Brain microvascular endothelial cell (primary cell): ENCODE data around the gene TENM3.

Source experiments
- DNase-seq: peaks from one replicate; pipeline ENCODE4 v3.0.0-alpha.2; 2020
- H3K27ac ChIP-seq: fragments of 250-450 bp; sonication (Bioruptor Pico); 2 replicates; pipeline ENCODE4 v1.5.1; 2020; ENCODE audit warnings: mild to moderate bottlenecking, moderate library complexity
- H3K27me3 ChIP-seq: fragments of 250-450 bp; sonication (Bioruptor Pico); replicated peaks from 2 replicates; pipeline ENCODE4 v1.5.1; 2020; ENCODE audit warnings: mild to moderate bottlenecking
- H3K36me3 ChIP-seq: fragments of 250-450 bp; sonication (Bioruptor Pico); replicated peaks from 2 replicates; pipeline ENCODE4 v1.5.1; 2020; ENCODE audit warnings: mild to moderate bottlenecking
- H3K4me3 ChIP-seq: 2 replicates; pipeline ENCODE4 v1.5.1; 2011; ENCODE audit warnings: low read depth, mild to moderate bottlenecking, control low read depth, low read length, moderate library complexity
- in situ Hi-C: cut with HindIII; loops from 2 replicates; pipeline ENCODE4 v1.10.0; 2017; ENCODE audit warnings: low sequenced_read_pairs, low pct_ligation_motif_present
- TF ChIP-seq, protein P1 (sequence below): IDR thresholded peaks from 2 replicates; pipeline ENCODE4 v1.5.1; 2011; ENCODE audit warnings: low read depth, mild to moderate bottlenecking, moderate library complexity, low read length, control low read depth, inconsistent platforms; ENCODE audit errors: missing control alignments

The TENM3 gene

DNA sequence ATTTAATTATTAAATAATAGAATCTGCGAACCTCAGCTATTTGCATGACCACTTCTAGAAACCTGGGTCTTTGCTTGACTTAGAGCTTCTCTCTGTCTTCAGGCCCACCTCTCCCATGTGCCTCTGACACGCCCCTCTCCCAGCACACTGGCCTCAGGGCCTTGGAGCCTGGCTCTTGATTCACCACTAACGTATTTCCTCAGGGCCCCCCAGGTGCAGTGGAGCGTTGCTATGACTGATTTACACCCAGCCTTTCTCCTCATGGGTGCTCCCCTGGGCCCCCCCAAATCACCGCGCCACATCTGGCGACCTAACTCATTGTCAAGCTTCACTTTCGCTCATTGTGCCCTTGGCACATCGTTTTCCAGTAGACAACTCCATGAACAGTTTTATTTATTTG is 37.9 kb upstream of the TENM3 start:
- DNase-seq, result no peak
- H3K4me3 ChIP-seq, result no peak overlapping the region
- H3K27me3 ChIP-seq, result no peaks in the 10 kb centered on the region
- no peaks in the 10 kb centered on the region for H3K36me3 ChIP-seq
- in situ Hi-C loops, result no loop called here
- TF ChIP-seq, protein P1, sequence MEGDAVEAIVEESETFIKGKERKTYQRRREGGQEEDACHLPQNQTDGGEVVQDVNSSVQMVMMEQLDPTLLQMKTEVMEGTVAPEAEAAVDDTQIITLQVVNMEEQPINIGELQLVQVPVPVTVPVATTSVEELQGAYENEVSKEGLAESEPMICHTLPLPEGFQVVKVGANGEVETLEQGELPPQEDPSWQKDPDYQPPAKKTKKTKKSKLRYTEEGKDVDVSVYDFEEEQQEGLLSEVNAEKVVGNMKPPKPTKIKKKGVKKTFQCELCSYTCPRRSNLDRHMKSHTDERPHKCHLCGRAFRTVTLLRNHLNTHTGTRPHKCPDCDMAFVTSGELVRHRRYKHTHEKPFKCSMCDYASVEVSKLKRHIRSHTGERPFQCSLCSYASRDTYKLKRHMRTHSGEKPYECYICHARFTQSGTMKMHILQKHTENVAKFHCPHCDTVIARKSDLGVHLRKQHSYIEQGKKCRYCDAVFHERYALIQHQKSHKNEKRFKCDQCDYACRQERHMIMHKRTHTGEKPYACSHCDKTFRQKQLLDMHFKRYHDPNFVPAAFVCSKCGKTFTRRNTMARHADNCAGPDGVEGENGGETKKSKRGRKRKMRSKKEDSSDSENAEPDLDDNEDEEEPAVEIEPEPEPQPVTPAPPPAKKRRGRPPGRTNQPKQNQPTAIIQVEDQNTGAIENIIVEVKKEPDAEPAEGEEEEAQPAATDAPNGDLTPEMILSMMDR, result no peak
- H3K27ac ChIP-seq, result no peak overlapping the region

DNA sequence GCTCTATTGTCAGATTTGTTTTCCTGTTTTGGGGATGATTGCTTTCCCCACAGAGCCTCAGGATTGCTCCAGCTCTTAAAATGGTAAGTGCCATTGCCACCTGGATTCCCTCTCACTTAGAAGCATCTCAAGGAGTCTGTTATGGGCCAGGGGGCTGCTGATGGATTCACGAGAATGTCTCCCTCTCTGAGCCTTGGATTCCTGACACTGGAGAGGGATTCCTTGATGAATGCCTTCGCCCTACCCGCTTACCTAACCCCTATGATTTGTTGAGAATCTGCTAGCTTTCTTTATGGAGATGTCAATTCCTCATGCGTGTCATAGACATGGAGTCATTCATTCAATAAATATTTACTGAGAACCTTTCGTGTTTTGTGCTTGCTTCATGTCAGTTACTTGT is 36.9 kb upstream of the TENM3 start:
- TF ChIP-seq, protein P1, result no peak
- Histone ChIP-seq H3K4me3 (no peak overlapping the region), H3K36me3 (no peaks in the 10 kb centered on the region), H3K27ac (no peak overlapping the region), H3K27me3 (no peaks in the 10 kb centered on the region)
- in situ Hi-C loops, result no loop called here
- no peak for DNase-seq

DNA sequence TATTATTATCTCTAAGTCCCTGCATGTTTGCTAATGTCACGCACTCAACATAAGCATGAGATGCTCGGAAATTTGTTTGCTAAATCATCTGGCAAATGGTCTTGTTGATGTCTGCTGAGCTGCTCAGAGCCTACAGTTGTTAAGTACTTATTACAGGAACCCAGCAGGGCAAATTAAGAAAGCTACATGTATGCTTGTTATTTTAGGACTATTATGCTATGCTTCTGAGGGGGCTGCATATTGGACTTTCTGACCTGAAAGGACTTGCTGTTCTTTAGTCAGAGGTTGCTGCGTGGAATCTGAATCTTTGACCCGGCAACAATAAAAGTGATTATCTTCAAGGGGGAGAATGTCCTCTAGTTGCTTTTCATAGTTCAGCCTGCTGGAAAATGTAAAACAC is 36.3 kb upstream of the TENM3 start:
- TF ChIP-seq, protein P1, result no peak
- H3K27ac ChIP-seq, result peak overlapping the region; percentile 88
- no peak for DNase-seq
- H3K4me3 ChIP-seq, result no peak overlapping the region
- H3K27me3 ChIP-seq, result no peaks in the 10 kb centered on the region
- no peaks in the 10 kb centered on the region for H3K36me3 ChIP-seq
- in situ Hi-C loops, result no loop called here

DNA sequence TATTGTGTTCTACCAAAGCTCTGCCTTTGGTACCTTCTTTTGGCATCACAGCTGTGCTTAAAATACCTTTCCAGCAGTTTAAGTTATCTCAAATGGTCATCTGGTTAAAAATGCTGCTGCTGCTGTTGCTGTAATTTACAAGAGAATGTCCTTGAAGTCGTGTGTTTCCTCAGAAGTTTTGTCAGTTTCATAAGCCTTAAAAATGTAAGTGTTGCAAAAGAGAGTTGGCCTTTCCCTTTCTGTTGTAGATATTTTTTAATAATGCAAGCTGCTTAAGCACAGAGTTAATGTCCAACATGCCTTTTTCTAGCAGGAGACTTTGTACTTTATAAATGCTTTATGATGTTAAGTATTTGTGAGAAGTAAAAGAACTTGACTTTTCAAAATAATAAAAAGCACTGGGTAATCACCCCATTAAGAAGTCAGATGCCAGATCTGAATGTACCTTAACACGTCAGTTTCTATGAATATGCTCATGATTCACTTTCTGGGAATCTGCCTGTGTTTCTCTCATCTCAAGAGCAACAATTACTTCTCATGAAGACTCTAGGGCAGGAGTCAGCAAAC is 35.3 kb upstream of the TENM3 start:
- H3K27me3 ChIP-seq, result no peaks in the 10 kb centered on the region
- peak; percentile 87 for DNase-seq
- no peak overlapping the region for H3K4me3 ChIP-seq
- in situ Hi-C loops, result no loop called here
- H3K36me3 ChIP-seq, result no peaks in the 10 kb centered on the region
- TF ChIP-seq, protein P1, result no peak
- H3K27ac ChIP-seq, result peak overlapping the region; percentile 88

DNA sequence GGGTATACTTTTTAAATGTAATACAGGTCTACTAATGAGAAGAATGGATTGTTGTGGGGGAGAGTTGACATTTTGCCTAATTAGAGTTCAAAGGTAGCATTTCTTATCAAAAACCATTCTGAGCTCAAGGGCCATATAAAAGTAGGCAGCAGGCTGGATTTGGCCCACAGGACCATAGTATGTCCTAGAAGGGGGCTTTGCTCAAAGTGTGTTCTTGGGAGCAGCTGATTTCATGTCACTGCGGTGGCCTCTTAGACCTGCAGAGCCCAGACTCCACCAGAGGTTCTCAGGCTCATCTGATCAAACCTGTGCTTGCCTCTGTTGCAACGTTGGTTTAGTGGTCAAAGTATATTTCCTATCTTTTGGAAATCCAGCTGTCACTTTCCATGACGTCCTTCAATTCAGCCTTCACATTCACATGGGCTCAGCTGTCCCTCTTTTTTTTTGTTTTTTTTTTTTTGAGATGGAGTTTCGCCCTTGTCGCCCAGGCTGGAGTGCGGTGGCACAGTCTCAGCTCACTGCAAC is 34.6 kb upstream of the TENM3 start:
- no peak for DNase-seq
- TF ChIP-seq, protein P1, result no peak

More for the DNA sequence above, 34.6 kb upstream of the TENM3 start:
- Histone ChIP-seq H3K36me3 (no peaks in the 10 kb centered on the region), H3K4me3 (no peak overlapping the region), H3K27ac (peak overlapping the region; percentile 88), H3K27me3 (no peaks in the 10 kb centered on the region)
- in situ Hi-C loops, result no loop called here
